IMR-90 (cell line): ENCODE data around the gene TMOD4.

ENCODE experiments used
- BHLHE40 ChIP-seq: fragments of 150-350 bp; IDR thresholded peaks from 2 replicates; pipeline ENCODE4 v1.6.1; 2016; ENCODE audit warnings: mild to moderate bottlenecking, low read depth, low read length
- CHD1 ChIP-seq: IDR thresholded peaks from 2 replicates; pipeline ENCODE4 v1.6.1; 2012; ENCODE audit warnings: low read depth, low read length, improper control_type of control experiment
- CTCF ChIP-seq: conservative IDR thresholded peaks from 2 replicates; pipeline ENCODE4 v1.5.1; 2012; ENCODE audit warnings: mild to moderate bottlenecking, low read depth, low read length, improper control_type of control experiment
- MAFK ChIP-seq: IDR thresholded peaks from 2 replicates; pipeline ENCODE4 v1.6.1; 2012; ENCODE audit warnings: low read depth, low read length, improper control_type of control experiment
- MAZ ChIP-seq: IDR thresholded peaks from 2 replicates; pipeline ENCODE4 v1.6.1; 2012; ENCODE audit warnings: low read depth, mild to moderate bottlenecking, low read length, improper control_type of control experiment, moderate library complexity, borderline replicate concordance
- MXI1 ChIP-seq: IDR thresholded peaks from 2 replicates; pipeline ENCODE4 v1.6.1; 2012; ENCODE audit warnings: low read depth, mild to moderate bottlenecking, low read length, moderate library complexity, borderline replicate concordance
- POLR2A ChIP-seq: IDR thresholded peaks from 2 replicates; pipeline ENCODE4 v1.6.1; 2012; ENCODE audit warnings: mild to moderate bottlenecking, low read depth, low read length
- RCOR1 ChIP-seq: IDR thresholded peaks from 2 replicates; pipeline ENCODE4 v1.6.1; 2012; ENCODE audit warnings: mild to moderate bottlenecking, low read length, improper control_type of control experiment; ENCODE audit not compliant: insufficient replicate concordance
- SMC3 ChIP-seq: fragments of 150-350 bp; IDR thresholded peaks from 2 replicates; pipeline ENCODE4 v1.6.1; 2016; ENCODE audit warnings: low read depth, mild to moderate bottlenecking, antibody characterized with exemption, low read length, moderate library complexity
- USF2 ChIP-seq: fragments of 150-350 bp; IDR thresholded peaks from 2 replicates; pipeline ENCODE4 v1.6.1; 2017; ENCODE audit warnings: mild to moderate bottlenecking, antibody characterized with exemption, low read length, low read depth

GRCh38 chr1:151131701-151132334 is 44.0 kb downstream of the TMOD4 start:
- TF ChIP-seq CTCF = no peak
- TF ChIP-seq MAFK = no peak
- no peak for TF ChIP-seq BHLHE40
- no peak for TF ChIP-seq MAZ
- no peak for TF ChIP-seq POLR2A
- TF ChIP-seq RCOR1 = no peak
- no peak for TF ChIP-seq SMC3
- no peak for TF ChIP-seq MXI1
- no peak for TF ChIP-seq CHD1
- no peak for TF ChIP-seq USF2
